ENCODE data around the gene CYB561. TPM values are rescaled to one million over a fixed set of nuclear protein-coding genes. Genes with fewer than 3 reads are reported as not detected.

The CYB561 gene
- total RNA-seq, 1 experiment from 2014 or later: 35.1 TPM

- TF ChIP-seq STAT6 (CRISPR knock-in tag; conservative IDR thresholded peaks at IDR 0.05; ENCODE audit: low read depth) (no peak), ZNF263 (CRISPR knock-in tag; IDR thresholded peaks at IDR 0.05; ENCODE audit: low read depth) (peak; percentile 54; the same call in 1 of the 2 replicates), GABPB1 (CRISPR knock-in tag; IDR thresholded peaks at IDR 0.05) (no peak), CDX4 (CRISPR knock-in tag; IDR thresholded peaks at IDR 0.05; ENCODE audit: borderline replicate concordance) (no peak), E2F1 (CRISPR knock-in tag; IDR thresholded peaks at IDR 0.05) (no peak; the same call in 1 of the 2 replicates), ESRRA (CRISPR knock-in tag; IDR thresholded peaks at IDR 0.05; ENCODE audit: borderline replicate concordance) (peak; percentile 90; the same call in 1 of the 2 replicates), SOX15 (CRISPR knock-in tag; IDR thresholded peaks at IDR 0.05) (no peak), NFE2L1 (CRISPR knock-in tag; IDR thresholded peaks at IDR 0.05) (peak; percentile 85; the same call in 1 of the 2 replicates), ZNF281 (CRISPR knock-in tag; IDR thresholded peaks at IDR 0.05) (no peak), ZBTB43 (CRISPR knock-in tag; IDR thresholded peaks at IDR 0.05) (peak; percentile 83; the same call in 1 of the 2 replicates), JAZF1 (CRISPR knock-in tag; IDR thresholded peaks at IDR 0.05) (no peak), TEAD4 (CRISPR knock-in tag; IDR thresholded peaks at IDR 0.05) (no peak), FOXK1 (CRISPR knock-in tag; IDR thresholded peaks at IDR 0.05) (peak; percentile 85), PRRX2 (CRISPR knock-in tag; IDR thresholded peaks at IDR 0.05) (no peak), MXD4 (CRISPR knock-in tag; IDR thresholded peaks at IDR 0.05; ENCODE audit: borderline replicate concordance) (no peak), USF2 (CRISPR knock-in tag; IDR thresholded peaks at IDR 0.05) (peak; percentile 67), JUN (CRISPR knock-in tag; IDR thresholded peaks at IDR 0.05) (no peak; the same call in none of the 2 replicates), RELA (CRISPR knock-in tag; IDR thresholded peaks at IDR 0.05; ENCODE audit: borderline replicate concordance) (peak; percentile 83), CBFB (CRISPR knock-in tag; IDR thresholded peaks at IDR 0.05; ENCODE audit: low read depth) (no peak), ELF4 (CRISPR knock-in tag; IDR thresholded peaks at IDR 0.05; ENCODE audit: low read depth) (peak; percentile 89), ARID4B (CRISPR knock-in tag; IDR thresholded peaks at IDR 0.05; ENCODE audit: borderline replicate concordance) (peak; percentile 90), IRF1 (CRISPR knock-in tag; IDR thresholded peaks at IDR 0.05) (peak; percentile 96)
These were observed at the start of gene CYB561 (continued) for GRCh38 chr17:63445954-63446752.

Data from WTC11 (cell line).